NCI-H69 (cell line): Measurements from ENCODE around the gene MYB.
"Not testable (repeated sequence)": the region's sequence is repeated elsewhere in the genome, so short reads cannot be mapped to it uniquely, and the experiment has no call there.

Experiments used
- DNase-seq: peaks from one replicate; lab custom pipeline; 2025; lab: John Stamatoyannopoulos, UW

Gene MYB

DNA sequence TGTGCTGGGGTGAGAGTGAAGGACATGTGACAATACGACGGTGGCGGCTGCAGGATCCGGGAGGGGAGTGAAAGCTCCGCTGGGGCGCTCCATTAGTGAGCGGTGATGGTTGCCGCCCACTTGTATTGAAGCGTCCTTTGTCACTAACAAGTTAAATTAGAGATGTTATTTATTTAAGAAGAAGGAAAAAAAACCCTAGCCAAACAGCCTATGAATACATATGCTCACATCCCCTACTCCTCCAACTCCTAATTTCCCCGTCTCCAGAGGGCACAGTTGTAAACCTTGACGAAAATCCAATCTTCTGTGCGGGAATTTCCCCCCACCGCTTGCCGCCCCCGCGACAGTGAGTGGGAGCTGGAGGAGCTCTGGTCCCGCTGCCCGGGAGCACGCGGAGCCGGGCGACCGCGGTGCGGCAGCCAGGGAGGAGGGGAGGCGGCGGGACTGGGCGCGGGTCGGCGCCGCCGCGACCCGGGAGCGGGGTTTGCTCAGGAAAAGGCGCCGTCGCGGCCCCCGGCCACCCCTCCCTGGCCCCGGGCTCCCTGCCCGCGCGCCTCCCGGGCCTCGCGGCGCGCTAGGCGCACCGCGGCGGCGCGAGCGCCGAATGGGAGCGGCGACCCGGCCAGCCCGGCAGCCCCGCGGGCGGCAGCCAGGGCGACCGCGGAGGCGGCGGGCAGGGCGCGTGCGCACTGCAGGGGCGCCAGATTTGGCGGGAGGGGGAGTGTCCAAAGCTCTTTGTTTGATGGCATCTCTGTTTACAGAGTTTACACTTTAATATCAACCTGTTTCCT lies at the start of gene MYB:
Gene MYB, plus strand, starts transcription at position 767 of the 791 bp plus-strand sequence. CDS start 206 bp downstream, outside the sequence.
- peak; percentile 93 for DNase-seq

DNA sequence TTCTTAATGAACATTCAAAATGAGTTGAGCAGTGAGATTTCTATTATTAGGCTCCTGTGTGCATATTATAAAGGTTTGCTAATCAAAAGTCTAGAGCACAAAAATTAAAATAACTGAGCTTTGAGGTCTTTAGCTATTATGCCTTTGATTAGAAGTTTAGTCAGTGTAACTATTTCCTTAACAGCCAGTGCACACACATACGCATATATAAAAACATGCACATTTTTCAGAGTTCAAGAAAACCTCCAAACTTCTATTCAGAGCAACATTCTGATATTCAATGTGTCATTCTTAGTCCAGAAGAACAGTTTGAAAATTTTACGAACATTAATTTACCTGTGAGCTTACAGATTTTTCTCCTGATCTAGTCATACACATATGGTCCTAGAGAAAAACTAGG lies 48.3 kb upstream of the MYB start:
- no peak for DNase-seq

DNA sequence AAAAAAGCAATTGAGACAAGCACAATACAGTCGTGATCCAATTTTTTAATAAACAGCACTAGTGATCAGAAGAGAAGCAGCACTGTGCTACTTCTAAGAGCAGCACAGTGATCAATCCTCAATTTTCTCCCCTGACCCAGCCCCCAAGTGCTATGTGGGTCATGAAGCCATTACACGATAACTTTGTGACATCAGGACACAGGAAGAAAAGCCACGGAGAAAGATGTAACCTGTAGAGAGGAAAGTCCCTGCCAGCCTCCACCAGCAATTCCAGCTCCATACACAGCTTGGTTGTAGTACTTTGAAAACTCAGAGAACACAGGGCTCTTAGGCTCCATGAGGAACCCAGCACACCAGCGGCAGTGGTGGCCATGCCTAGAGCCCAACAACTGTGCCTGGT lies 45.3 kb upstream of the MYB start:
- no peak for DNase-seq

DNA sequence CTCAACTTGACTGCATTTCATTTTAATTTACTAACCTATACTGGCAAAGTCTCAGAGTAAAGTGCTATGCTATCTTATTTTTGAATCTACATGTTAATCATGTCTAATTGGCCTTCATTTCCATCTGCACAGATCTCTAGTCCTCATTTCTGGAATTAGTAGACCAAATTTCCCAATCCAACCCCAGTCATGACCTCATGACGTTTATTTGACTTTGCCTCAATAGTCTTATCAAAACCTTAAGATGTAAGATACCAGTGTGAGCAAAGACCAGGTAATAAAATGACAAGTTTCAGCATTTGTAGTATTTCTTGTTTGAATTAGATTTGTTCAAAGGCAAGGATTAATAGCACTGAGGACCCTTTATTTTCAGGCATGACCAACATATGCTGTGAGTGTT lies 43.3 kb upstream of the MYB start:
- DNase-seq = no peak

DNA sequence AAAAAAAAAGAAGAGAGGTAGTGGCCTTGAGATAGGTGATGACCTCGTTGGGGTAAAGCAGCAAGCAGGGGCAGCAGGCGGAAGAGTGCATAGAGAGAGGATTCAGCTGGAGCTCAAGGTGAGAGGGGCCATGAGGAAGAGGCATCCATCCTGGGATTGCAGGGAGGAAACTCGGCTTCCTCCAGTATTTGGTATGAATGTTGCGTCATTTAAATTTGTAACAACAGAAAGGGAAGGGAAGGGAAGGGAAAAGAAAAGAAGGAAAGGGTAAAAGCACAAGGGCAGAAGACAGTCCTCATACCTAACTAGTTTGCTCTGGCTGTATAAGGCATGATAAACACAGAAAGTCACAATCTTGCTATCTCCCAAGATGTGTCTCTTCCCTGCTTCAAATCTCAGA lies 39.9 kb upstream of the MYB start:
- DNase-seq = no peak

DNA sequence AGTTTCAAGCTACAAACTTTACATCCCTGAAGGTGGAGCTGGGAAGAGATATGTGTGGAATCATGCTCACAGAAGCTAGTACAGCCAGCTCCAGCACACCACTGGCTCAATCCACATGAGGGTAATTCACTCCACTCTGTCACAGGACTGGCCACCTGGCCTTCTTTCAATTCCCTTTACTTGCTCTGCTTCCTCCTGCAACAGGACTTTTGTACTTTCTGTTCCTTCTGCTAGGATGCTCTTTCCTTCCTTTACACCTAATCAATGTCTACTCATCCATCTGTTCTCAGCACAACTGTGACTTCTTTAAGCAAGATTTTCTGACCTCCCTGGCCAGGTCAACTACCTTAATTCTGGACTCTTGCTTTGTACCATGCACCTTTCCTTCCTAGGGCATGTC lies 39.4 kb upstream of the MYB start:
- DNase-seq = no peak

DNA sequence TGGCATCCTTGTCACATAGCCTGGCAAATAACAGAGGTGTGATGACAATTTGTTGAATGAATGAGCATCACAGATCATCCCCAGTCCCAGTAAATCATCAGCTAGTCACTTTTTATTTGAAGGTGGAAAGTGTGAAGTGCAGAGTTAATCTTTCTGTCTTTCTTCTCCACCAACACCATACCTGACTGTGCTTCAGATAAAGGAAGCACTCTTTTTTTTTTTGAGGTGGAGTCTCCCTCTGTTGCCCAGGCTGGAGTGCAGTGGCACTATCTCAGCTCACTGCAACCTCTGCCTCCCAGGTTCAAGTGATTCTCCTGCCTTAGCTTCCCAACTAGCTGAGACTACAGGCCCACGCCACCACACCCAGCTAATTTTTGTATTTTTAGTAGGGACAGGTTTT lies 38.9 kb upstream of the MYB start:
- not testable (repeated sequence) for DNase-seq

DNA sequence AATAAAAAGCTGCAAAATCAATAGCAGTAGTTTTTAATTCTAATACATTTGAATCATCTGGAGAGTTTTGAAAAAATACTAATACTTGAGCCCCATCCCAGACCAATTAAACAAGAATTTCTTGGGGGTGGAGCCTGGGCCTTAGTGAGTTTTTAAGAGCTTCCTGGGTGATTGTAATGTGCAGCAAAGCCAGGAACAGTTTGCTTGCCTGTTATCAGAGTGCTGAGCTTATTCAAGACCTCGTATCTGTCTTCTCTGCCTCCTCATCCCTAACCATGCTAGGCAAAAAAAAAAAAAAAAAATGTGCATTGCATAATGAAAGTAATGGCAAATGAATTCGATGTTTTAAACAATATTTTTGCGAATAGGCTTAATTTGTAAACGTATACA lies 36.4 kb upstream of the MYB start:
- no peak for DNase-seq

DNA sequence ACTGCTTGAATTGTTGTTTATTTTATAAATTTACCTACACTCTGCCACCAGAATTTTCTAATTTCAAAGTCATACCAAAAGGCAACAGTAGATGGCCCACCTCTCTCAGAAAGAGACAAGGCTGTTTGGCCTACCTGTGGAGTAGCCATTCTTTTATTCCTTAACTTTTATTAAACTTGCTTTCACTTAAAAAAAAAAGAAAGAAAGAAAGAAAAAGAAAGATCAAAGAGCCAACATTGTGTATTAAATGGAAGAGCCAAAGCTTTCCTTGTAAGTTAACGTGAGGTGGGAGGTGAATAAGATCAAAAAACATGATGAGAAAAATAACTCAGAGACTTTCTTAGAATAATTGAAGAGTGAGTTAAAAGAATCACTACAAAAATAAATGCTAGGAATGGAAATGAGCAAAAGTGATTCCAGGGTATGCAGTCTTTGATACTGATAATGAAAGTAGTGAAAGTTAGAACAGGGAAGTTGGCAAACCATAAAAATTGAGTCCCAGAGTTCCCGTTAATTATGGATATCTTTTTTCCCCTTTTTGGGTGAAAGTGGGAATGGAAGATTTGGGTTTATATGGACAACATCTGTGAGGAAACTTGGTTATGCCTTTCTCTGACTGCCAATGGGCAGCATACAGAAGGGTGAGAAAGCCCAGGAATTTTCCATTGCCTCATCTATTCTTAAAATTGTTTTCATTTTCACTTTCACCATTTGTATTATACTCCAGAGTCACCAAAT lies 35.9 kb upstream of the MYB start:
- peak; percentile 47 for DNase-seq

DNA sequence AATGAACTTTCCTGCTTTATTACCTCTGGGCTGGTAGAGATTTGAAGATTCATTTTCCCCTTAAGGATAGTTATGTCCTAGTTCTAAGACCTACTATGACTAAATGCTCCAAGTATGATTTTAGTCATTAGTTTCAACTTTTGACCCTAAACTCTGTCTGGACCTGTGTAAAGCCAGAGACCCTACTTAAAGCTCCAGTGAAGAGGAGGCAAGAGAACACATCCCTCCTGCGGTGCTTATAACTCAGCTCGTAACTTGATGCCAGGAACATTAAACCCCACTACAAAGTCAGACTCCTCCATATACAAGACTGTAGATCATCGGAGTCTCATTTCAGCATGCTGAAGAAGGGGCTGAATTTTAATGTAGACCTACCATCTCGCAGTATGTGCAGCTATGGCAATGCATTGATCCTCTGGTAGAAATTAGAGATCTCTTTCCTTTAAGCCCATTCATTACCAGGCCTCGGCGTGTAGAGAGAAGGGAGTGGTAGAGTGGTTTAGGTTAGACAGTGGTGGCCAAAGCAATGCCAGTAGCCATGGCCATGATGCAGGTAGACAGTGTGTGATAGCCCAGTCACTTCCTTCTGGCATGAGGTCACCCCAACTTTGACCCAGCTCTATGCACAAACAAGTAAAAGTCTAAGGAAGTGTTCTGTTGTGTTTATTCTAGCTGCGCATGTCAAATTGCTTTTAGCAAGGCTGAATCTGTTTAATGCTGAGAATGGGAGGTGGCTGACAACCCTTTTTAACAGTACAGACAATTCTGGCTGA lies 34.8 kb upstream of the MYB start:
- peak; percentile 23 for DNase-seq

DNA sequence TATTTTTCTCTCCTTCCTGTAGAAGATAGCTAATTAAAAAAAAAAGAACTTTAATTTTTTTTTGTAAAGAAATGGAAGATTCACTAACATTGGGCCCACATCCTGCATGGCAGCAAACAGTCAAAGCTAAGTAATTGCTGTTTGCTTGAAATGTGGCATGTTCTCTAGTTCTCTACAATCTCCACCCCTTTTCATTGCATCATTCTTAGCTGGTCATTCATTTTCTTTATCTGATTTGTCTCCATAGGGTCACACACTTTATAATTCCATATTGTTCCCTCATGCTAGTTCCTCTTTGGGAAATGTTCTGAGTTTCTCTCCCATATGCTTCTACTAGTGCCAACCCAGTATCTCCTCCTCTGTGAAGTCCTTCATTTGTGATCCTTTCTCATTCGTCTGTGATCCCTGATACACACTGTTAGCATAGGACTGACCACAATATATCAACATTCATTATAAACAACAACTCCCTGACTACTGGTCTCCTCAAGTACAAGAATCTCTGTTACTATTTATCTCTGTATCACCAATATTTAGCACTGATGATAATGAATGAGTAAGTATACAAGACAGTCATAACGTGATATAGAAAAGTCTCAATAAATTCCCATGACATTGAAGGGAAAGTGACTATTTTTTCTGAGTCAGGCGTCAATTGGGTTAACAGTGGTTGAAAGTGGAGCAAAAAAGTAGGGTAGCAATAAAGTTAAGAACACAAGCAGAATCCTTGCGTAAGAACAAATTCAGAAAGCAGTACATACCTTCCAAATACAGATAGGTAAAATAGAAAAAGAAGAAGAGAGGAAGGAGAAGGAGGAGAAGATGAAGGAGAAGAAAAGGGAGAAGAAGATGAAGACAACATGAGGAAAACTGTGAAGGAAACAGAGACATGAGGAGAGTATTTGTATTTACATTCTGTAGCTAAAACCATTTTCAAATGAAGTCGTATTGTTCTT lies 33.2 kb upstream of the MYB start:
- no peak for DNase-seq

DNA sequence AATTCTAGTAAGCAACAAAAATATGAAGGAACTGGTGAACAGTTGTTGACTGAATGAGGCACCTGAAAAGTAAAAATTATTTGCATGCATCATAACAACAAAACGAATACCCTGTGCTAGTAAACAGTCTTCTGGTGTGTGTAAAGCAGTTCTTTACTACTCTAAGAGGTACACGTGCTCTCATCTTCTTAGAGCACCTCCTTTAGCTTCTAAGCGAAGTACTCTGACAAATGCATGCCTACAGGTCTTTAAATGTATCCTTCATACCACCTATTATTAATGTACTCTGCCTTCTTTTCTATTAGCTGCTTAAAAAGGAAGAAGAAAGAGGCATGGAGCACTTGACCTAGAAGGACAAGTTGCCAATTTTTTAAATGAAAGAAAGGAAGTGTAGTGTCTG lies 32.2 kb upstream of the MYB start:
- DNase-seq = no peak

DNA sequence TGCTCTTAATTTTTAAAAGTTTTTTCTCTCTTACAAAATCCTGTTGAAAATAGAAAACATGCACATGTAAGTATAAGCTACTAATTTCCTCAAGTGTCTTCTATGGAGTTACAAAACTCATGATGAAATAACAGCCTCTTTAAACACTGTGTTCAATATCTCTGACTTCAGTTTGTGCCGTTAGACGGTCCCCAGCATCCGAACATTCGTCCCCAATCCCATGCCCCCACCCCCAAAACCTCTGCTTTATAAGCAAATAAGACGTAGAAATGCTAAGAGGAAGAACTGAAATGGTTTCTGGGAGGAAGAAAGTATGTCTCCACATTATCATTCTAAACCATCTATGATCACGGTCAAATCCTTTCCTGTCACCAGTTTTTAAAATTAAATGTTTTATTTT lies 31.7 kb upstream of the MYB start:
- no peak for DNase-seq

DNA sequence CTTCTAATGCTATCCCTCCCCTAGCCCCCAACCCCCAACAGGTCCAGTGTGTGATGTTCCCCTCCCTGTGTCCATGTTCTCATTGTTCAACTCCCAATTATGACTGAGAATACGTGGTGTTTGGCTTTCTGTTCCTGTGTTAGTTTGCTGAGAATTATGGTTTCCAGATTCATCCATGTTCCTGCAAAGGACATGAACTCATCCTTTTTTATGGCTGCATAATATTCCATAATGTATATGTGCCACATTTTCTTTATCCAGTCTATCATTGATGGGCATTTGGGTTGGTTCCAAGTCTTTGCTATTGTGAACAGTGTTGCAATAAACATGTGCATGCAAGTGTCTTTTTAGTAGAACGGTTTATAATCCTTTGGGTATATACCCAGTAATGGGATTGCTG lies 30.6 kb upstream of the MYB start:
- not testable (repeated sequence) for DNase-seq

DNA sequence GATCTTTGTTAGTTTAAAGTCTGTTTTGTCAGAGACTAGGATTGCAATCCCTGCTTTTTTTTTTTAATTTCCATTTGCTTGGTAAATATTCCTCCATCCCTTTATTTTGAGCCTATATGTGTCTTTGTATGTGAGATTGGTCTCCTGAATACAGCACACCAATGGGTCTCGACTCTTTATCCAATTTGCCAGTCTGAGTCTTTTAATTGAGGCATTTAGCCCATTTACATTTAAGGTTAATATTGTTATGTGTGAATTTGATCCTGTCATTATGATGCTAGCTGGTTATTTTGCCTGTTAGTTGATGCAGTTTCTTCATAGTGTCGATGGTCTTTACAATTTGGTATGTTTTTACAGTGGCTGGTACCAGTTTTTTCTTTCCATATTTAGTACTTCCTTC lies 27.0 kb upstream of the MYB start:
- DNase-seq = not testable (repeated sequence)

DNA sequence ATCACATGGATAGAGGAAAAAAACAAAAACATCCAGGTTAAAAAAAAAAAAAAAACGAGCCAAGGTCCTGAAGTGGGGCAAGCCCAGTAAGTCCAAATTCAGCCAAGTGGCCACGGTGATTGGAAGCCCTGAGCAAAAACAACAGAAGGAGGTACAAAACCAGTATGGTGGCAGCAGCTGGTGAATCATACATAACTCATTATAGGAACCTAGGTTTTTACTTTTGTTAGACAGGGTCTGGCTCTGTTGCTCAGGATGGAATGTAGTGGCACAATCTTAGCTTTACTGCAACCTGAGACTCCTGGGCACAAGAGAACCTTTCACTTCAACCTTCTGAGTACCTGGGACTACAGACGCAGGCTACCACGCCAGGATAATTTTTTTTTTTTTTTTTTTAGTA lies 22.7 kb upstream of the MYB start:
- DNase-seq = no peak

DNA sequence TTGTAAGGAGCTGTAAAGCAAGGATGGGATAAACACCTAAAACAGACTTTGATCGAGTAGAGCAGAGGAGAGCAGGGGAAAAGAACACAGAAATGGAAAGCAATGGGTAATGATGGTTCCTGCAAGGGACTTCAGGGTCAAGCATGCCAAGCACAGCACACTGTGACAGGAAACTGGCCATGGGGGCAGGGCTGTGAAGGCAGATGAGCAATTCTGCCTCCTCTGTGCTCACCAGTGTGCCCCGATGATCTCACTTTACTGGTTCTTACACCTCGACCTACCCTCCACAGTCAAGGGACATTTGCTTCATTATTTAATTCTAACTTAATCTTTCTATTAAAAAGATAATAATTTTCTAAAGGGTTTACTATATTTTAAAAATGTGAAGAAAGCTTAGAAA lies 21.6 kb upstream of the MYB start:
- peak; percentile 22 for DNase-seq

DNA sequence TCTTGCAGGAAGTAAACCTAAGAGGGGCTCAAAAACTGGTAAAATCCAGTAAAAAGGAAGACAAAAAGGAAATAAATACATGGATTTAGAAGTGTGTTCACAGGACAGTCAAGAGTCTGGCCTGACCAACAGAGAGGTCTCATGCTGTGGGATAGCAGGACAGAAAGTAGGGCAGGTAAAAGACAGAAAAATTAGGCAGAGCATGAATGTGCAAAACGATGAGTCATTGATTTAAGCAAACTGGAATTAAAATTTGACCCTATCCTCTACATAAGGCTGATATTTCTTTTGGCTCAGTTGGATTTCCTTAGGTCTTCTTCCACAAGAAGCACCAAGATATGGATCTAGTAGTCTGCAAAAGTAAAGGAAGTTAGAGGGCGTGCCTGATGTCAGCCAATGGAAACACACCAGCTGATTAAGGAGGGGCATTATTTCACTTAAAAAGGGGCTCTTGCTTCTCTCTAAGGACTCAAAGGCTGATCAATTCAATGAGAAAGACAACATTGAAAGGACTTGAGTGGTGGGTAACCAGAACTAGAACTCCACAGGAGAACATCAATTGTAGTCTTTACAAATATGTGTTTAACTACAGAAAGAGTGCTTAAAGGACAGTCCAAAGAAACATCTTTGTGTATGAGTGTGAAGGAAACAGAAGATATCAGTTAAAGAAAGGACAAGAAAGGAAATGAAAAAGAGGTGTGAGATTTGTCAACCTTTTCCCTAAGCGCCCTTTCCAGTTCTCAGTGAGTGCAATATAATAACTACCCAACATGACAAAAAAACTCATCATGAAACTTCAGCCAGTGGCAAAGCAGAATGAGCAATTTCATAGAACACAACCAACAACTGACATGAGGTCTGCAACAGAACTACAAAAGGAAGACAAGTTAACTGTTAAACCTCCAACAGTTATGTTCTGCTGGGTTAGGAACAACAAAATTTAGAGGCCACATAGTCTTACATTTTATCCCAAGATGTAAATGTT lies 19.4 kb upstream of the MYB start:
- DNase-seq = no peak

DNA sequence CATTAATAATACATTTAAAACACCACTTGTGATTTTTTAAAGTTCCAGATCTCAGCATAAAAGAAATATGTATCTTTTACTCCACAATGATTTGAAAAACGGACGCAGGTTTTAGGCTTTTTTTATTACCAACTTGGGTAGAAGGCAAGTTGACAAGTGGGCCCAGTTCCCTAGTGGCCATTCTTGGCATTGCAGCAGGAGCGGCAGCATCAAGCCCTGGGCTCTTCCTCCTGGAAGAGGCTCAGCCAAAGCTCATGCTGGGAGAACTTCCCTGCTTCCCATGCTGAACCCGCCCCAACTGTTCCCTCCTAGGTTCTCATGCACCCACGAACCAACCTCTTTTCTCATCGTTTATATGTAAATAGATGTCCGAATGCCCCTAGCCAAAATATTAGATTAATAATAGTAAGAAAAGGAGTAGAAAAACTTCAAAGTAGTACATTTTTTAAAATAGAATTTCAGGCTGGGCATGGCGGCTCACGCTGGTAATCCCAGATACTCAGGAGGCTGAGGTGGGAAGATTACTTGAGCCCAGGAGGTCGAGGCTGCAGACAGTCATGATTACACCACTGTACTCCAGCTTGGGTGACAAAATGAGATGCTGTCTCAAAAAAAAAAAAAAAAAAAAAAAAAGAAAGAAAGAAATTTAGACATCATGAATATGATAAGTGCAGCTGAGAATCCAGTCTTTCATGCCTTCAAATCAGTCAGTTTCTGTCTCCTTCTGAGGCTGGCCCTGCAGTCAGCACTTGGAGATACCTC lies 18.2 kb upstream of the MYB start:
- DNase-seq = peak; percentile 86

DNA sequence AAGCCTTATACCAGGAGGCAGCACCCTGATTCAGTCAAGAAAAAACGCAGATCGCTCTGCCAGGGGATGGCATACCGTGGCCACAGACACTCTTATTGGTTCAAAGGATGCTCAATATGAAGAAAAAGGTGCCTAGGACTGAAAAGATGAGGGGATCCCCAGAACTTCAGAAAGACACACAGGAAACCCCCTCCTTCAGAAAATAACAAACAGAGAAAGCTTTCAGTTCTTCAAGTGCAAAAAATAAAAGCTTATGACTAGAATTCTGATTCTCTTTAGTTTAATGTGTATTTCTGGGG lies 17.7 kb upstream of the MYB start:
- DNase-seq = no peak
